AG09309 (cell line): ENCODE data around the gene CA10.

Experiments
- DNase-seq: peaks from one replicate; pipeline ENCODE4 v3.0.0-alpha.2; 2010; ENCODE audit warnings: low read depth
- H3K4me3 ChIP-seq: 2 replicates; pipeline ENCODE4 v1.5.1; 2011; ENCODE audit warnings: mild to moderate bottlenecking, low read depth, low read length, moderate library complexity; ENCODE audit not compliant: control insufficient read depth
- CTCF ChIP-seq: IDR thresholded peaks from 2 replicates; pipeline ENCODE4 v1.5.1; 2011; ENCODE audit warnings: mild to moderate bottlenecking, low read depth, low read length, inconsistent platforms; ENCODE audit not compliant: insufficient read depth, control insufficient read depth; ENCODE audit errors: missing control alignments

Gene CA10

GRCh38 chr17:51683291-51683690, 475.2 kb downstream of the CA10 start:
- no peak overlapping the region for H3K4me3 ChIP-seq
- no peak for TF ChIP-seq CTCF
- no peak for DNase-seq

DNA sequence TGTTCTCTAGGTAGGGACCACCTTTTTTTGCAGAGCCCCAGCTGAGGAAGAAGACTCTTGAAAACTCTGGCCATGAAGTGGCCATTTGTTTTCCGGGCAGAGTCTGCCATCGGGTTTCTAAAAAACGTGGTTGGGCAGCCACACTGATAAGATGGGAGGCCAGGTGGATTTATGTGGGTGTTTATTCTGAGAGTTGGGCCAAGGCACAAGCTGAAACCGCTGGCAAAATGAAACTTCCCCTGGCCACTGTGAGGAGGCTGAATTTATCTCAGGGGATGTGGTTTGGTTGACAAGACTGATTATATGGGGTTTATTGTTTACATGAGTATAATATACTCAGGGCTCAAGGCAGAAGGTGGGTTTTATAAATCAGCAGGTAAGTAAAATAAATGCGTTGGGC, 476.4 kb downstream of the CA10 start:
- DNase-seq = no peak
- no peak overlapping the region for H3K4me3 ChIP-seq

GRCh38 chr17:51677875-51678274, 480.6 kb downstream of the CA10 start:
- TF ChIP-seq CTCF = no peak
- DNase-seq = no peak
- no peak overlapping the region for H3K4me3 ChIP-seq

More for the DNA sequence above, 476.4 kb downstream of the CA10 start:
- TF ChIP-seq CTCF = no peak

DNA sequence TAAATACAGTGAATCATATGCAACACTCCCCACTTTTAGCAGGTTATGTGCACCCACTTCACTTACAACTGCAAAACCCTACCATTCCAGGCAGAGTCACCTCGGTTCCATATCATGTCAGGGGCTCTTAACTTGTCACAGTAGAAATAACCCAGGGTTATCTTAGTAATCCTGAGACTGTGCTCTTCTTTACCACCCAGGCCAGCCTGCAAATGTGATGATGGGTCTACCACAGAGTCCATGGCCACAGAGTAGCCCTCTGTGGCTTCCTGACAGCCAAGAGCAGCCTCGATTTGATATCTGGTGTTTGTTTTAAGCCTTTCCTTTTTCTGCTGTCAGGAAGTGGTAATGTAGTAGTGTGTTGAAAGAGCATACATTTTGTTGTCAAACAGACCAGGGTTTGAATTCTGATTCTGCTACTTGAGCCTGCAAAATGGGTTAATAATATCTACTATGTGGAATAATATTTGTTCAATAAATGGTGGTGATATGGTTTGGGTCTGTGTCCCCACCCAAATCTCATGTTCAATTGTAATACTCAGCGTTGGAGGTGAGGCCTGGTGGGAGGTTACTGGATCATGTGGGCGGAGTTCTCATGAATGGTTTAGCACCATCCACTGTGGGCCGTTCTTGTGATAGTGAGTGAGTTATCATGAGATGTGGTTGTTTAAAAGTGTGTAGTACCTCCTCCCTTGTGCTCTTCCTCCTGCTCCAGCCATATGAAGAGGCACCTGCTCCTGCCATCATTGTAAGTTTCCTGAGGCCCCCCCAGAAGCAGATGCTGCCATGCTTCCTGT, 481.6 kb downstream of the CA10 start:
- DNase-seq = no peak
- no peak for TF ChIP-seq CTCF
- H3K4me3 ChIP-seq = no peak overlapping the region

- TF ChIP-seq CTCF = no peak
- no peak for DNase-seq
- no peak overlapping the region for H3K4me3 ChIP-seq
Observed at GRCh38 chr17:51674579-51675255, 483.8 kb downstream of the CA10 start.

- DNase-seq = no peak
- no peak for TF ChIP-seq CTCF
- no peak overlapping the region for H3K4me3 ChIP-seq
Observed at GRCh38 chr17:51673070-51673469, 485.4 kb downstream of the CA10 start.
